HepG2 (cell line): Measurements from ENCODE around the gene CKAP2L. TPM values are rescaled to one million over a fixed set of nuclear protein-coding genes. Genes with fewer than 3 reads are reported as not detected.
A peak's percentile ranks its signal among the peaks of the same experiment; 100 is the strongest.

Experiments
- BCL6 ChIP-seq: IDR thresholded peaks from 2 replicates; pipeline ENCODE4 v1.6.1; 2016; ENCODE audit warnings: missing genetic modification reagents, missing compliant biosample characterization
- DNMT1 ChIP-seq: sonication (generic); formaldehyde crosslinking; IDR thresholded peaks from 2 replicates; pipeline ENCODE4 v1.5.1; 2020; ENCODE audit warnings: mild to moderate bottlenecking, missing genetic modification reagents
- DNMT3B ChIP-seq: conservative IDR thresholded peaks from 2 replicates; pipeline ENCODE4 v1.6.1; 2016; ENCODE audit warnings: missing biosample characterization, control low read depth
- DPF2 ChIP-seq: sonication (generic); formaldehyde crosslinking; IDR thresholded peaks from 2 replicates; pipeline ENCODE4 v1.4.0; 2020; ENCODE audit warnings: mild to moderate bottlenecking, low read depth, missing genetic modification reagents, borderline replicate concordance
- ELF1 ChIP-seq: sonication (generic); formaldehyde crosslinking; IDR thresholded peaks from 2 replicates; pipeline ENCODE4 v1.4.0; 2020; ENCODE audit warnings: missing genetic modification reagents
- EP300 ChIP-seq, 3 experiments: sonication (generic) in 1 of 3; formaldehyde crosslinking in 1 of 3; IDR thresholded peaks; 2 replicates each; pipeline versions ENCODE4 v1.5.1 to v1.6.1; 2011 to 2020; ENCODE audit warnings: low read depth in 2 of 3, low read length in 2 of 3, borderline replicate concordance in 1 of 3, improper control_type of control experiment in 1 of 3, mild to moderate bottlenecking in 1 of 3, missing genetic modification reagents in 1 of 3, moderate library complexity in 1 of 3
- ETV5 ChIP-seq: IDR thresholded peaks from 2 replicates; pipeline ENCODE4 v1.6.1; 2018; ENCODE audit warnings: missing biosample characterization, missing genetic modification reagents, inconsistent platforms, borderline replicate concordance
- HNF1A ChIP-seq, 2 experiments: sonication (generic) in 1 of 2; formaldehyde crosslinking in 1 of 2; IDR thresholded peaks; 2 replicates each; pipeline versions ENCODE4 v1.4.0 to v1.6.1; 2016 to 2020; ENCODE audit warnings: borderline replicate concordance in 1 of 2, low read depth in 1 of 2, mild to moderate bottlenecking in 1 of 2, missing genetic modification reagents in 1 of 2
- HOMEZ ChIP-seq: IDR thresholded peaks from 2 replicates; pipeline ENCODE4 v1.6.1; 2016; ENCODE audit warnings: low read depth
- KAT8 ChIP-seq: IDR thresholded peaks from 2 replicates; pipeline ENCODE4 v1.6.1; 2016; ENCODE audit warnings: missing genetic modification reagents, missing compliant biosample characterization
- MED1 ChIP-seq: sonication (generic); formaldehyde crosslinking; IDR thresholded peaks from 2 replicates; pipeline ENCODE4 v1.4.0; 2020; ENCODE audit warnings: missing genetic modification reagents
- MYNN ChIP-seq: sonication (generic); formaldehyde crosslinking; IDR thresholded peaks from 2 replicates; pipeline ENCODE4 v1.4.0; 2020; ENCODE audit warnings: mild to moderate bottlenecking, low read depth, missing genetic modification reagents
- NFKBIZ ChIP-seq: IDR thresholded peaks from 2 replicates; pipeline ENCODE4 v1.6.1; 2018; ENCODE audit warnings: missing genetic modification reagents, missing compliant biosample characterization
- NR2F6 ChIP-seq, 2 experiments: IDR thresholded peaks; 2 replicates each; pipeline ENCODE4 v1.6.1; 2016; ENCODE audit warnings: antibody characterized with exemption in 1 of 2, mild to moderate bottlenecking in 1 of 2
- PHF21A ChIP-seq: sonication (generic); formaldehyde crosslinking; IDR thresholded peaks from 2 replicates; pipeline ENCODE4 v1.5.0; 2020; ENCODE audit warnings: mild to moderate bottlenecking, missing genetic modification reagents
- POGZ ChIP-seq: sonication (generic); formaldehyde crosslinking; IDR thresholded peaks from 2 replicates; pipeline ENCODE4 v1.4.0; 2020; ENCODE audit warnings: mild to moderate bottlenecking, missing genetic modification reagents
- RFXAP ChIP-seq: sonication (generic); formaldehyde crosslinking; IDR thresholded peaks from 2 replicates; pipeline ENCODE4 v1.4.0; 2020; ENCODE audit warnings: missing genetic modification reagents, borderline replicate concordance
- SAP130 ChIP-seq: IDR thresholded peaks from 2 replicates; pipeline ENCODE4 v1.6.1; 2016; ENCODE audit warnings: low read depth
- ZBTB38 ChIP-seq: sonication (generic); formaldehyde crosslinking; IDR thresholded peaks from 2 replicates; pipeline ENCODE4 v1.5.1; 2020; ENCODE audit warnings: mild to moderate bottlenecking, missing genetic modification reagents
- ZNF441 ChIP-seq: sonication (generic); formaldehyde crosslinking; IDR thresholded peaks from 2 replicates; pipeline ENCODE4 v1.7.0; 2021; ENCODE audit warnings: missing genetic modification reagents, borderline replicate concordance
- ZNF501 ChIP-seq: sonication (generic); formaldehyde crosslinking; IDR thresholded peaks from 2 replicates; pipeline ENCODE4 v1.5.1; 2020; ENCODE audit warnings: mild to moderate bottlenecking, moderate library complexity, missing genetic modification reagents
- ZNF747 ChIP-seq: sonication (generic); formaldehyde crosslinking; IDR thresholded peaks from 2 replicates; pipeline ENCODE4 v1.8.1; 2023; ENCODE audit warnings: missing genetic modification reagents, mild to moderate bottlenecking, borderline replicate concordance
- polyA plus RNA-seq, 8 experiments: library from polyadenylated mRNA; depleted of rRNA in 3 of 8; stranded (reverse) in 7 of 8; unstranded in 1 of 8; fragments of >200 nt; fragmentation: Illumina TruSeq in 4 of 8; extraction: Trizol in 4 of 8; gene quantifications; 2 replicates each; pipeline versions ENCODE4 v1.2.1 to v1.2.3, GENCODE V29; 2011 to 2016; ENCODE audit warnings: low read depth in 4 of 8, missing spikeins in 1 of 8, mixed read lengths in 1 of 8; ENCODE audit not compliant: insufficient read depth in 1 of 8
- total RNA-seq, 5 experiments: library from RNA; depleted of rRNA; stranded (reverse); fragments of >200 nt; fragmentation: Illumina TruSeq; extraction: Trizol; gene quantifications; 2 replicates each; pipeline ENCODE4 v1.2.3, GENCODE V29; 2016; ENCODE audit warnings: low read depth in 1 of 5
- TF ChIP-seq, protein P1 (sequence below): sonication (generic); formaldehyde crosslinking; IDR thresholded peaks from 2 replicates; pipeline ENCODE4 v1.5.1; 2020; ENCODE audit warnings: mild to moderate bottlenecking, moderate library complexity, missing genetic modification reagents

The CKAP2L gene
- total and polyA plus RNA-seq, 2 of the 13 experiments (the other 11 are each of a cell fraction or from before 2014, with no cell fraction given): 7.1 to 9.5 TPM

DNA sequence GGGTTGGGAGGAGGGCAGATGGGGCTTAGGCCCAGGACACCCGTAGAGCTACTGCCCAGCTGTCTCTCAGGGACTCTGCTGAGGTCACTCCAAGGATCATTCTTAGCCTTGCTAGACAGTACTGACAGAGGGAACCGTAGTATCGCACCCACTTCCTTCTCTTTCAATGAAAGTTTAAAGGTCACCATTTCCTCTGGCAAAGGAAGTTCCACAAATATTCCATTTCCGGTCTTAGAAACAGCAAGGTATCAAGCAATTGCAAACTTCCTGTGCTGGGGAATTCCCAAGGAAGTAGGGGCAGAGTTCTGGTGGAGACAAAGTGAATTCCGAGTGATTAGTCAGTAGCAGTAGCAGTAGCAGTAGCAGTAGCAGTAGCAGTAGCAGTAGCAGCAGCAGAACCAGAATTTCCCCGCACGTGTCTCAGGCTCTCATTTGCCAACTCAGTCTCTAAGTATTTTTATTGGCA lies 47.5 kb upstream of the CKAP2L start (continued):
- TF ChIP-seq BCL6 (peak; percentile 35; the same call in 1 of the 2 replicates), ZBTB38 (CRISPR knock-in tag) (peak; percentile 69), KAT8 (CRISPR knock-in tag) (peak; percentile 25; the same call in 1 of the 2 replicates), EP300 (IDR thresholded peaks at IDR 0.05; ENCODE audit: low read depth in 2 of 2, low read length in 2 of 2) (peak in 1 of 2 experiments; percentile 53; a peak in 1 of 4 replicates), EP300 (CRISPR knock-in tag; IDR thresholded peaks at IDR 0.05; ENCODE audit: borderline replicate concordance) (no peak), PHF21A (CRISPR knock-in tag) (no peak), RFXAP (no peak), POGZ (CRISPR knock-in tag) (peak; percentile 69), DNMT3B (CRISPR knock-in tag) (no peak), HOMEZ (CRISPR knock-in tag) (peak; percentile 60; the same call in 1 of the 2 replicates), ETV5 (CRISPR knock-in tag) (peak; percentile 87; the same call in 1 of the 2 replicates), ZNF501 (CRISPR knock-in tag) (peak; percentile 27; the same call in 1 of the 2 replicates), MED1 (peak; percentile 58; the same call in 1 of the 2 replicates), ZNF747 (CRISPR knock-in tag) (0 out of 2 replicates have a peak, but pooled peaks have one; percentile 36), ZNF441 (CRISPR knock-in tag) (peak; percentile 61; the same call in 1 of the 2 replicates), NR2F6 (IDR thresholded peaks at IDR 0.05) (0 out of 2 replicates have a peak, but pooled peaks have one; percentile 15), NR2F6 (CRISPR knock-in tag; IDR thresholded peaks at IDR 0.05) (no peak; the same call in 1 of the 2 replicates), SAP130 (CRISPR knock-in tag) (0 out of 2 replicates have a peak, but pooled peaks have one; percentile 13), HNF1A (IDR thresholded peaks at IDR 0.05; ENCODE audit: low read depth) (0 out of 2 replicates have a peak, but pooled peaks have one; percentile 16), HNF1A (CRISPR knock-in tag; IDR thresholded peaks at IDR 0.05; ENCODE audit: borderline replicate concordance) (no peak), ELF1 (peak; percentile 23; the same call in 1 of the 2 replicates), DPF2 (CRISPR knock-in tag) (no peak), MYNN (no peak), DNMT1 (0 out of 2 replicates have a peak, but pooled peaks have one; percentile 46), NFKBIZ (CRISPR knock-in tag) (peak; percentile 82; the same call in 1 of the 2 replicates)
- TF ChIP-seq, protein P1, sequence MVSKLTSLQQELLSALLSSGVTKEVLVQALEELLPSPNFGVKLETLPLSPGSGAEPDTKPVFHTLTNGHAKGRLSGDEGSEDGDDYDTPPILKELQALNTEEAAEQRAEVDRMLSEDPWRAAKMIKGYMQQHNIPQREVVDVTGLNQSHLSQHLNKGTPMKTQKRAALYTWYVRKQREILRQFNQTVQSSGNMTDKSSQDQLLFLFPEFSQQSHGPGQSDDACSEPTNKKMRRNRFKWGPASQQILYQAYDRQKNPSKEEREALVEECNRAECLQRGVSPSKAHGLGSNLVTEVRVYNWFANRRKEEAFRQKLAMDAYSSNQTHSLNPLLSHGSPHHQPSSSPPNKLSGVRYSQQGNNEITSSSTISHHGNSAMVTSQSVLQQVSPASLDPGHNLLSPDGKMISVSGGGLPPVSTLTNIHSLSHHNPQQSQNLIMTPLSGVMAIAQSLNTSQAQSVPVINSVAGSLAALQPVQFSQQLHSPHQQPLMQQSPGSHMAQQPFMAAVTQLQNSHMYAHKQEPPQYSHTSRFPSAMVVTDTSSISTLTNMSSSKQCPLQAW: peak; percentile 16; the same call in 1 of the 2 replicates
